A172 (cell line): ENCODE data around the gene GPR17. TPM values are rescaled to one million over a fixed set of nuclear protein-coding genes. Genes with fewer than 3 reads are reported as not detected.

ENCODE experiments used
- DNase-seq: peaks from one replicate; pipeline ENCODE4 v3.0.0-alpha.2; 2015; ENCODE audit warnings: low spot score
- total RNA-seq: library from RNA; depleted of rRNA; stranded (reverse); fragments of >200 nt; shearing (Covaris generic); gene quantifications from 2 replicates; pipeline ENCODE4 v1.2.3, GENCODE V29; 2014

The GPR17 gene
- total RNA-seq, 1 experiment from 2014 or later: 0.45 TPM

DNA sequence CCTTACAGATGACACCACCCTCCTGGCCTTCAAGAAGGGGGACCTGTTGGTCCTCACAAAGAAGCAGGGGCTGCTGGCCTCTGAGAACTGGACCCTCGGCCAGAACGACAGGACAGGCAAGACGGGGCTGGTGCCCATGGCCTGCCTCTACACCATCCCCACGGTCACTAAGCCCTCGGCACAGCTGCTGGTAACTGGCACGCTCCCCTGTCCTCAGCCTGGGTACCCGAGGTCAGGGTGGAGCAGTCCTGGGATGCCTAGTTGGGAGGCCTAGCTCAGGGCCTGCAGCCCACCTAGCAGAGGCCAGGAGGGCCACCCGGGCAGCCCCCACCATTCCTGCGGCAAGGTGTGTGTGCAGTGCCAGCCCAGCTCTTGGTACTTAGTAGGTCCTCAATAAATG is 16.3 kb upstream of the GPR17 start:
- DNase-seq: no peak

DNA sequence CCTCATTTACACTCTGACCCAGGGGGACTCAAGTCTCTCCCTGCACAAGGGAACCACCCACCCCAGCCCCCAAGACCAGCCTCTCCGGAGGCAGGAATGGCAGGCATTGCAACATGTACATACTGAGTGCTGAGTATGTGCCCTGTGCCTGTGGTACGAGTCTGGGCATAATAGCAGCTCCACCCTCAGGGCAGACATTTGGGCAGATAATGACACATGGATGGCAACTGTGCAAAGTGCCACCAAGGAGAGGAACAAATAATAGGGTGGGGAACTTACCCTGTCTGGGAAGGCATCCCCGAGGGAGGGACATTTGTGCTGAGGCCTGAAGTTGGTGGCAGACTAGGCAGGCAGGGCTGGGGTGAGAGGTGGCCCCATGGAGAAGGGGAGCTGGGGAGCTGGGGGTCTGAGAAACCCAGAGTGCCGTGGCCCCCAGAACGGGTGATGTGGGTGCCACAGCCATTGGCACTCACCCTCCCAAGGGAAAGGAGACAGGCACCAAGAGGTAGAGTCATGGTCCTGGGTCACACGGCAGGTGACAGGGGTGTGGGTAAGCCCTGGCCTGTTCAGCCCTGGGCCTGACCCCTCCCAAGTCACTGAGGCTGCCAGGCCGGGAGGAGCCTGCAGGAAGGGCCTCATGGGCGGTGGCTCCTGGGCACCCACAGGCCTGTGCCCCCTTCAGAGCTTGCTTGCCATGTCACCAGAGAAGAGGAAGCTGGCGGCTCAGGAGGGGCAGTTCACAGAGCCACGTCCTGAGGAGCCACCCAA is 15.7 kb upstream of the GPR17 start:
- DNase-seq: no peak

DNA sequence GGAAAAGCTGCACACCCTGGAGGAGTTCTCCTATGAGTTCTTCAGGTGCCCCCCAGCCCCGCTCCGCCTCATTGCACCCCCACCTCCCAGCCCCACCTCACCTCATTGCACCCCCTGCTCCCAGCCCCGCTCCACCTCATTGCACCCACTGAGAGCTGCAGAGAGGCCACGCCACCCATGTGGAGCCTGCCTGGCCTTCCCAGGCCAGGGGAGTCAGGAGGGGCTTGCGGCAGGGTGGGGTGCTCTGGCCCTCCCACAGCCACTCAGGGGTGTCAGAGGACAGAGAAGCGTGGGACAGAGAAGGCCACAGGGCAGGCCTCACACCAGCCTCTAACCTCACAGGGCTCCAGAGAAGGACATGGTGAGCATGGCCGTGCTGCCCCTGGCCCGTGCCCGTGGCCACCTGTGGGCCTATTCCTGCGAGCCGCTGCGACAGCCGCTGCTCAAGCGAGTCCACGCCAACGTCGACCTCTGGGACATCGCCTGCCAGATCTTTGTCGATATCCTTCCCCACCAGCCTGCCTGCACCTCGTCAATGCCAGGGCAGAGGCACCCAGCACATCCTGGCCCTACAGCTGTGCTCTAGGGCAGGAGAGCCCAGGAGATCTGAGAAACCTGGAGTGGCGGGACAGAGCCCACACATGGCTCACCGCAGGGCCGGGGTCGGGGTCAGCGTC is 15.0 kb upstream of the GPR17 start:
- DNase-seq: no peak

DNA sequence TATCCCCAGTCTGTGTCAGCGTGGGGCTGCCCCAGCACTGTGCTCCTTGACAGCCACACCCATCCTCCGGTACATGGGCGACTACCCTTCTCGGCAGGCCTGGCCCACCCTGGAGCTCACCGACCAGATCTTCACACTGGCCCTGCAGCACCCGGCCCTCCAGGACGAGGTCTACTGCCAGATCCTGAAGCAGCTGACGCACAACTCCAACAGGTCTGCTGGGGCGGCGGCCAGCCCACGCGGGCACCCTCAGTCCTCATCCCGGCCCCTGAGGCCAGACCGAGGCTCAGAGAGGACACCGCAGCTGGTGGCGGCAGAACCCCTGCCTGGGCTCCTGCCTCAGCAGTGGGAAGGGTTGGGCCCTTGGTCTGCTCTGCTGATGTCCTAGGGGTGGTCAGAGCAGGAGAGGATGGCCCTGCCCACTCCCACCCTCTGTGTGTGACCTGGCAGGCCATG is 14.4 kb upstream of the GPR17 start:
- DNase-seq: no peak

DNA sequence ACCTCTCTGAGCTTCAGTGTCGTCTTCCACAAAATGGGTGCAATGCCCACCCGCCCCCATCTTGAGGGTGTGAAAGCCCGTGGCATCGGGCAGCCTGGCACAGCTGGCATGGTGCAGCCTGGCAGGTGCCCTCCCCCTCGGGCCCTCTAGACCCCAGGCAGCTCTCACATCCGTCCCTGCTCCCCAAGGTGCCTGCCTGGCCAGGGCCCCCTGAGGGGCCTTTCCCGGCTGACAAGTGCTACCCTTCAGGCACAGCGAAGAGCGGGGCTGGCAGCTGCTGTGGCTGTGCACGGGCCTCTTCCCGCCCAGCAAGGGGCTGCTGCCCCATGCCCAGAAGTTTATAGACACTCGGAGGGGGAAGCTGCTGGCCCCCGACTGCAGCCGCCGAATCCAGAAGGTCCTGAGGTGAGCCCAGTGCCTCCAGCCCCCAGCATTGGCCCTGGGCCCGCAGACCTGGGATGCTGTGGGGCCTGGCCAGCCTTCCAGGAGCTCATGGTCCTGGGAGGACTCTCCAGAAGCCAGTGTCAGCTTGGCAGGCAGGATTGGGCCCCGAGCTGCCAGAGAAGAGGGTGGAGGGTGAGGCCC is 13.9 kb upstream of the GPR17 start:
- no peak for DNase-seq

DNA sequence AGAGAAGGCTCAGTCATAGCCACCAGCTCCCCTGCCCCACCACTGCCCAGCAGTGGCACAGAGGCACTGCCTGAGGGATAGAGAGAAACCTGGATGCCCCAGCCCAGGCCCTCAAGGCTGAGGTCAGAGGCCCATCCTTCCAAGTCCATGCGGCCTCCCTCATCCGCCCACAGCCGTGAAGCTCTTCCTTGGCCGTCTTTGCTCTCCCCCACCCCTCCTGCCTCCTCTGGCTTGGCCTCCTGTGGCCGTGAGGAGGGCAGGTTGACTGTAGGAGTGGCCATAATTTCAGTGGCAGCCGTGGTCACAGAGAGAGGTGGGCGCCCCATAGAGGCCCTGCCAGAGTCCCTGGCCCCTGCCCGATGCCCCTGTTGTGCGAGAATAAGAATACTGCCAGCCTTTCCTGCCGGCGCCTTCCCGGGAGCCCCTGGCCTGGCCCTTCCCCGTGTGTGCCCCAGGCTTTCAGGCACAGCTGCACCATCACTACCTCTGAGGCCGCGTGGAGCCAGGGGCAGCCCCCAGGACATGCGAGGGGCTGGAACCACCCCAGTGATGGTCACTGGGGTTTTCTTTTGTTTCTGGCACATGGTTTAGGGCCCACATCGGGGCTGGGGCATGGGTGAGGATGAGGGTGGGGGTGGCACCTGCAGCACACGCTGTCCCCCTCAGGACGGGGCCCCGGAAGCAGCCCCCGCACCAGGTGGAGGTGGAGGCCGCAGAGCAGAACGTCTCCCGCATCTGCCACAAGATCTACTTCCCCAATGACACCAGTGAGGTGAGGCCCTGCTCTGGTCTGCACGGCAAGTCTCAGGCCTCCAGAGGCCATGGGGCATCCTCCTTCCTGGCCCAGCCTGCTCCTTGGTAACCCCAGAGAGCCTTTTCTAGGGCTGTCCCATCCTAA is 13.1 kb upstream of the GPR17 start:
- DNase-seq: no peak

DNA sequence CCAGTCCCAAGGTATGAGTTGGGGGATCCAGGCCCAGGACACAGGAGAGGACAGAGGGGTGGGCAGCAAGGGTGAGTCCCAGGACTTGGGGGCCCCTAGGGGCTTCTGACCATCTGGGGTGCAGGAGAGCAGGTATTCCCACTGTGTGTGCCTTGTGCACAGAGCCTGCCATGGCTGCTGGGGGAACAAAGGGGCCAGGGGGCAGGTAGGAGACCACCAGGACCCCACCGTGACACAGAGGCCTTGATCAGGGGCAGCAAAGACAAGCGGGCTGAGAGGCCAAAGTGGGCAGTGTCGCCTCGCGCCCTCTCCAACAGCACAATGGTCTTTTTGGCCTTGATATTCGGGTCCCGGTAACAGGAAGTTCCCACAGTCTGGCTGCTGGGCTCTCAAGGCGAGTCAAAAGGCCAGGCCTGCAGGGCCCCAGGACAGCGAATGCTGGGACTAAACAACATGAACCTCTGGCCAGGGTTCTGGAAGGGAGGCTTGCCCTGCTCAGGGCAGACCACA is 12.3 kb upstream of the GPR17 start:
- DNase-seq: no peak

DNA sequence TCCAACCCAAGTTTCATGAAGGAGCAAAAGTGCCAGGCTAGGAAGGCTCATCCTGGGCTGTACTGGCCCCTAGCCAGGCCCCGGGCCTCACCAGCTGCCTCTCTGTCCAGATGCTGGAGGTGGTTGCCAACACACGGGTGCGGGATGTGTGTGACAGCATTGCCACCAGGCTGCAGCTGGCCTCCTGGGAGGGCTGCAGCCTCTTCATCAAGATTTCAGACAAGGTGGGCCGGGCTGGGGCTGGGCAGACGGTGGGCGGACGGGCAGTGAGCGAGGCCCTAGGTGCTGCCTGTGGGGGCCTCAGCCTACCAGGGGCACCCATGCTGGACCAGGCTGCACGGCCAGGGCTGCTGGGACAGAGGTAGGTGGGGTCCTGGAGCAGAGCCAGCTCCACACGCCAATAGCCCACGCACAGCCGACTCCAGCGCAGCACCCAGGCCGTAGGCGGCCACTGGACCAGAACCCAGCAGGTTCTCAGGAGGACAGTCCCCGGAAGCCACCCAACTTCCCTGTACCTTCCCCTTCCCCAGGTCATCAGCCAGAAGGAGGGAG is 11.8 kb upstream of the GPR17 start:
- DNase-seq: no peak

DNA sequence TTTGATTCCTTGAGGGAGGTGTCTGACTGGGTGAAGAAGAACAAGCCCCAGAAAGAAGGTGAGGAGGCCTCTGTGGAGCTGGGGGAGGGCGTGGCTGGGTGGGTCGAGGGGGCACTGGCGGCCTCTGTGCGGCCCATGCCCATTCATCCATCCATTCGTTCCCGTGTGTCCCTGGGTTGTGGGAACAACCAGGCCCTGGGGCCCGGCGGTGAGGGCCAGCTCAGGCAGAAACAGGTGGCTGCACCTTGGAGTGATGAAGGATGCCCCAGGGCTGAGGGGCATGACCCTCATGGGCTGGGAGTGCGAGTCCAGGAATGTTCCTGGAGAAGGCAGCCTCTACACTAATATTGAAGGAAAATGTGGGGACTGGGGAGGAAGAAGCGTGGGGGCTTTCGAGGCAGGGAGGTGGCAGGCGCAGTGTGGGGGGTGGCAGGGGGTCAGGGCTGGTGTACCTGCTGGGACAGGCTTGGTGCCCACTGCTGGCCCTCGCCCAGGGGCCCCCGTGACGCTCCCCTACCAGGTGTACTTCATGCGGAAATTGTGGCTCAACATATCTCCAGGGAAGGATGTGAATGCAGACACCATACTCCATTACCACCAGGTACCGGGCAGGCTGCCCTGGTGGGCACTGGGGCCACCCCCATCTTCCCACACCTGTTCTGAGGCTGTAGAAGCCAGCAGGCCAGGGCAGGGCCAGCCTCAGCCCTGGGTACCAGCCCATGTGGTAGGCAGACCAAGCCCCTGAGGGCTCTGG is 11.2 kb upstream of the GPR17 start:
- no peak for DNase-seq

DNA sequence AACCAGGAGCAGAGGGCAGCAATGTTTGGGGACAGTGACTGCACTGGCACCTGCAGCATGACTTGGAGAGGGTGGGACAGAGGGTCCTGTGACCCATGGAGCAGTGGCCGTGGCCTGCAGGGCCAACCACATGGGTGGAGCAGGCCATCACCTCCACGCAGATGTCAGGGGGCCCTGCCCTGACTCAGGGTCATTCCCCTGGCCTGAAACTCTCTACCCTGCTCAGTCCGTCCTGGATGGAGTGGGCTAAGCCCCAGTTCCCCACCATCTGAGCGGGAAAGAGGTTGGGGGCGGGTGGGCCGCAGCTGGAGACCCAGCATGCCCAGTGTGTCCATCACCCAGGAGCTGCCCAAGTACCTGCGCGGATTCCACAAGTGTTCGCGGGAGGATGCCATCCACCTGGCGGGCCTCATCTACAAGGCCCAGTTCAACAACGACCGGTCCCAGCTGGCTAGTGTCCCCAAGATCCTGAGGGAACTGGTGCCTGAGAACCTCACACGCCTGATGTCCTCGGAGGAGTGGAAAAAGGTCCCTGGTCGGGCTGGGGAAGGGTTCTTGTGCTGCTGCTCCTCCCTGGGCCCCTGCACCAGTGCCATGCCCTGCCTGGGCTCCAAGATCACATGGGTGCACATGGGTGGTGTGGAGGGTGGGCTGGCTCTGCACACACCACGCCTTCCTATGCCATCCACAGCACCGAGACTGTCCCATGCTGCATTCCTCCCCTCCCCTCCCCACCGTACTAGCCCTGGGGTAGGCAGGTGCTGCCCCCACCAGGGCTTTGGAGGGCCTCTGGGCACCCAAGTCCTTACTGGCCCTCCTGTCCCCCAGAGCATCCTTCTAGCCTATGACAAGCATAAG is 10.3 kb upstream of the GPR17 start:
- DNase-seq: no peak

DNA sequence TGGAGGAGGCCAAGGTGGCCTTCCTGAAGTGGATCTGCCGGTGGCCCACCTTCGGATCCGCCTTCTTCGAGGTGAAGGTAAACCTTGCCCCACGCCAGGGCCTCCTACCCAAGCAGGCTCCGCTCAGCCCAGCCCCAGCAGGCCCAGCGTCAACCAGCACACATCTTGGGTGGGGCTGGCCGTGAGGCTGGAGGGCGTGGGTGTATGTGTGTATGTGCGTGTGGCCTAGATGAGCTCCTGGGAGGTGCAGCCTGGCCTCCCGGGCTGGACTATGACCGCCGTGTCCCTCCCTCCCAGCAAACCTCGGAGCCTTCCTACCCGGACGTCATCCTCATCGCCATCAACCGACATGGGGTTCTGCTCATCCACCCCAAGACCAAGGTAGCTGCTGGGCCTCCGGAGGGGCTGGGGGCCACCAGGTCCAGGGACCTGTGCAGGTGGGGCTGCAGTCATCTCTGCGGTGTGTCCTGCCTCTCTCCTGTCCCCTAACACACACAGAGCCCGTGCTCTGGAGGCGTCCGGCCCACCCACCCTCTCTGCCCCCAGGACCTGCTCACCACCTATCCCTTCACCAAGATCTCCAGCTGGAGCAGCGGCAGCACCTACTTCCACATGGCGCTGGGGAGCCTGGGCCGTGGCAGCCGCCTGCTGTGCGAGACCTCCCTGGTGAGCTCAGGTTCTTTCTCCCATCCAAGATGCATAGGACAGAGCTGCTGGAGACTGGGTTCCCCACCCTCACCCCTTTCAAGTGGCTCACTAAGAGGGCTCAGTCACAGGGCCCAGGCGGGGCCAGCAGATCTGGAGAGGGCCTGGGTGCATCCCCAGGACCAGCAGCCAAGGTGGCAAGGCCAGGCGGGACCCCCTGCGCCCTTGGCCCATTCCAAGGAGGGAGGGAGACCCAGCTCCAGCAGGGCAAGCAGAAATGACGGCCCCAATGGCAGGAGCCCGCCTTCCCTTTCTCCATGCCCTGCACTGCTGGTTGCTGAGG is 9.4 kb upstream of the GPR17 start:
- DNase-seq: no peak

DNA sequence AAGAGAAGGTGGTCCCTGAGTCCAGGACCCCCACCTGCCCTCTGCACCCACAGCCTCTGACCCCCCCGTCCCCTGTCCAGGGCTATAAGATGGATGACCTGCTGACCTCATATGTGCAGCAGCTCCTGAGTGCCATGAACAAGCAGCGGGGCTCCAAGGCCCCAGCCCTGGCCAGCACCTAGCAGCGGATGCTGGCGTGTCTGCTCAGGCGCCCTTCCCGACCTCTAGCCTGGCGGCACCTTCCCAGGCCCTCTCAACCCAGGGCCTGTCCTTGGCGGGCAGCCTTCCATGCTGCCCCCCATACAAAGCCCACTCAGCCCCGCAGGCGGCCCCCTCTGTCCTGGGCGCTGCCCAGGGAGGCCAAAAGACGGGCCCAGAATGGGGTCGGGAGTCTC is 8.7 kb upstream of the GPR17 start:
- DNase-seq: no peak

DNA sequence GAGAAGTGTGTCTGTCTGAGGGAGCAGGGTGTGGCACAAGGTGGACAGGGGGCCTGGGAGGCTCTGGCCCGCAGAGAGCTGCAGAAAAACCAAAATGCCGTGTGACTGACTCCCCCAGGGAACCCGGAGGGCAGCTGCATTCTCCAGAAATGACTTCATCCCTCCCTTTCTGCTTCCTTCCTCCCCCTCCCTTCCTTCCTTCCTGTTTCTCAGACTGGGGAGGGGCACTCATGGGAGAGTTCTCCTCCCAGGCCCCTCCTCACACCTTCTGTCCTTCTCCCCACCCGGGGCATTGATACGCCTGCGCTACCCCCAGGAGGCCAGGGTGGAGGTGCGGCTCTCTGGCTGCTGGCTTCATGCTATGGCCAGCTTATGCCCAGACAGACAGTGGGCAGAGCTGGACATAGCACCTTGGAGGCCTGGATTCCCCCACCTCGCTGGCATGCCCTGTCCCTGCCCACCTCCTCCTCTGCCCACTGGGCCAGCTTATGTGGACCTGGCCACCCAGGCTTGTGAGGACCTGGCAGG is 8.2 kb upstream of the GPR17 start:
- peak; percentile 98 for DNase-seq

DNA sequence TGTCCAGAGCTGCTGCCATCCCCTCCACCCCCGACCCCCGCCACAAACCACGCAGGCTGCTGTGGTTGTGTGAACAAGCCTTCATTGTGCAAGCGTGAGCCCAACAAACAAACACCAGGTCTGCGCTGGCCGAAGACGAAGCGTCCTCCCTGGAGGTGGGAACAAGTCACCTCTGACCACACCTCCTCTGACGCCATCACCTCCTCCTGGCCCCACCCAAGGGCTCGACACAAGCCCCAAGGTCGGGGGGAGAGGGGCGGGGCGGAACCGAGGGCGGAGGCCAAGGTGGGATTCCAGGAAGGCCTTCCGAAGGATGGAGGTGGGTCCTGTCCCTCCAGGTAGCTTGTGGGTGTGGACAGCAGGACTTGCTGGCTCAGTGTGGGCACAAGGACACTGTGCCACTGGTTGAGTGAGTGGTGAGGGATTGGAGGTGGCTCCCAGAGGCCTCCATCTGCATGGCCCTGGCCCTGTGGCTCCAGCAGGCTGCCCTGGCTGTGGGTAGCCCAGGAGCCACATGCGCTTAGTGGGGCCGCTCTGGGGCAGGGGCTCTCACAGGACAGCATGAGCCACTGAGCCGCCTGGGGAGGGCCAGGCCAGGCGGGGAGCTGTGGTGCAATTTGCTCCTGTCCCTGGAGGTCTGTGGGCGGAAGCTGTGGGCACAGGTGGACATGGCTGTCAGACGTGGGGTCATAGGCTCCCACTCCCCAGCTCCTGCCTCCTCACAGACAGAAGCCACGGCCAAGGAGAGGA is 7.4 kb upstream of the GPR17 start:
- DNase-seq: peak; percentile 73

DNA sequence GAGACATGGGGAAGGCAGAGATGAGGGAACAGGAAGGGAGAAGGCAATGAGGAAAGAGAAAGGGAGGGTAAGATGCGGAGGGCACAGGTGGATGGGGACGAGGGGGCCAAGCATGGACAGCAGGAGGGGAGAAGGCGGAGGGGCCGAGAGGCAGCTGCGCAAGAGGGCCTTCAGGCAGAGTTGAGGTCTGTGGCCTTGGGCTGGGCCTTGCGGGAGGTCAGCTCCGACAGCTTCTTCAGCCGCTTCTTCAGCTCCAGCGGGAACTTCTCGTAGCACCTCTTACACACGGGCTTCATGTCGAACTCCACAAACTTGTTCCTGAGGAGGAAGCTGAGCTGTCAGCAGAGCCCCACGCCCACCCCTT is 6.9 kb upstream of the GPR17 start:
- no peak for DNase-seq

DNA sequence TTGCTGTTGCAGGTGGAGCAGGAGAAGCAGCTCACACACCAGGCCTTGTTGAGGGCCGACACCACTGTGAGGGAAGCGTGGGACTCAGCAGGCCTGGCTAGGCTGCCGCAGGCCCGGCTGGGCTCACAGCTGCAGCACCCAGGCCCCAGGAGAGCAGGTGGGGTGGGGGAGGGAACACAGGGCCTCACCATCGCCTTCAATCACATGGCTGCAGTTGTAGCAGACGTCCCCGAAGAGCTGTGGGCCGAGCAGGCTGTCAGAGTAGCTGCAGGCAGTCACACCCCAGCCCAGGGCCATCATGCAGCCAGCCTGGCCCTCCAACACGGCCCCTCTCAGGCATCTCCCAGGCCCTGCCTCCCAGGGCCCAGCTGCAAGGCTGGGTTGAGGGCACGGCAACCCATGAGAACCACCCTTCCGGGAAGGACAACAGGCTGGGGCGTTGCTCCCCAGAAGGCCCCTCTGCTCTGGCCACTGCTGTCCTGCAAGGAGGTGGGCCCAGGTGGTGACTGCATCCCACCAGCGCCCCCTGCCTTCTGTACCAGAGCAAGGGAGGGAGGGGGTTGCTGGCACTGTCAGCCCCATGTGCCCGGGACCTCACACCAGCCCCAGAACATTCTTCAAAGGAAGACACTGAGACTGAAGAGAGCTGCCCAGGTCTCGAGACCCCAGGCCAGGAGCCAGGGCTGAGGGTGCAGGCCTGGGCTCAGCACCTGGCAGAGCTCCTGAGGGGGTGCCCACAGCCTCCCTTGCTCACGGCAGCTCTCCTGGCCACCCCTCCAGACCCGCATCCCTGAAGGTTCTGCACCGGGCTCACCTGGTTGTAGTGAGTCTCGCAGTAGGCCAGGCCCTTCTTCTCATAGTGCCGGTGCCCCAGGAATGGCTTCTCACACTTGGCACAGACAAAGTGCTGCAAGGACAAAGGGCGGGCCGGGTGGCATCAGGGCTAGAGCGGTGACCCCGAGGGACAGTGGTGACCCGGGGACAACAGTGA is 5.6 kb upstream of the GPR17 start:
- DNase-seq: no peak
